HCT116 (cell line): ENCODE measurements around the gene CDHR4.

ENCODE experiments used
- ATF3 ChIP-seq: IDR thresholded peaks from 2 replicates; pipeline ENCODE4 v1.6.1; 2012
- CEBPB ChIP-seq: IDR thresholded peaks from 2 replicates; pipeline ENCODE4 v1.6.1; 2012; ENCODE audit warnings: low read depth
- CTCF ChIP-seq, 3 experiments: fragments of 200-600 bp in 1 of 3; sonication (generic) in 1 of 3; IDR thresholded peaks in 2 of 3; conservative IDR thresholded peaks in 1 of 3; 2 replicates each; pipeline ENCODE4 v1.5.1; 2012 to 2017; ENCODE audit warnings: low read depth in 2 of 3, low read length in 2 of 3, antibody characterized with exemption in 1 of 3, borderline replicate concordance in 1 of 3, control low read depth in 1 of 3, mild to moderate bottlenecking in 1 of 3, mixed read lengths in 1 of 3, mixed run types in 1 of 3, moderate library complexity in 1 of 3; ENCODE audit not compliant: insufficient read depth in 1 of 3
- EGR1 ChIP-seq: IDR thresholded peaks from 2 replicates; pipeline ENCODE4 v1.6.1; 2012; ENCODE audit warnings: low read depth
- EZH2 ChIP-seq: fragments of 200-600 bp; sonication (generic); IDR thresholded peaks from 2 replicates; pipeline ENCODE4 v1.6.1; 2017; ENCODE audit warnings: antibody characterized with exemption, mixed run types
- EZH2phosphoT487 ChIP-seq: fragments of 200-600 bp; IDR thresholded peaks from 2 replicates; pipeline ENCODE4 v1.6.1; 2018; ENCODE audit warnings: antibody characterized with exemption, borderline replicate concordance
- FOSL1 ChIP-seq: IDR thresholded peaks from 2 replicates; pipeline ENCODE4 v1.6.1; 2012; ENCODE audit warnings: low read depth
- MAX ChIP-seq: IDR thresholded peaks from 2 replicates; pipeline ENCODE4 v1.6.1; 2012
- POLR2A ChIP-seq: IDR thresholded peaks from 2 replicates; pipeline ENCODE4 v1.7.0; 2011; ENCODE audit warnings: borderline replicate concordance; ENCODE audit not compliant: insufficient read depth, insufficient read length; ENCODE audit errors: extremely low read depth
- POLR2AphosphoS5 ChIP-seq: IDR thresholded peaks from 2 replicates; pipeline ENCODE4 v1.6.1; 2011; ENCODE audit warnings: mild to moderate bottlenecking, low read depth, low read length, moderate library complexity
- RAD21 ChIP-seq: IDR thresholded peaks from 2 replicates; pipeline ENCODE4 v1.6.1; 2012; ENCODE audit warnings: low read depth, mild to moderate bottlenecking
- REST ChIP-seq: IDR thresholded peaks from 2 replicates; pipeline ENCODE4 v1.6.1; 2012; ENCODE audit warnings: low read depth
- SP1 ChIP-seq: IDR thresholded peaks from 2 replicates; pipeline ENCODE4 v1.6.1; 2012; ENCODE audit warnings: low read depth
- ZNF274 ChIP-seq: fragments of 200-500 bp; sonication (Bioruptor generic); IDR thresholded peaks from 2 replicates; pipeline ENCODE4 v1.6.1; 2014; ENCODE audit warnings: mild to moderate bottlenecking, low read depth, low read length, inconsistent platforms

- no peak for TF ChIP-seq CTCF (IDR thresholded peaks at IDR 0.05 in 2 of 3, conservative IDR thresholded peaks at IDR 0.05 in 1 of 3; ENCODE audit: borderline replicate concordance in 1 of 3, insufficient read depth in 1 of 3, low read depth in 2 of 3, low read length in 2 of 3)
- no peak for TF ChIP-seq POLR2A
- no peak for TF ChIP-seq EZH2
- no peak for TF ChIP-seq POLR2AphosphoS5
- TF ChIP-seq EZH2phosphoT487: no peak
- no peak for TF ChIP-seq RAD21
- no peak for TF ChIP-seq EGR1
- no peak for TF ChIP-seq FOSL1
- TF ChIP-seq ZNF274: no peak
- TF ChIP-seq ATF3: no peak
- no peak for TF ChIP-seq REST
- no peak for TF ChIP-seq CEBPB
- no peak for TF ChIP-seq MAX
- no peak for TF ChIP-seq SP1
These were observed 46.0 kb upstream of the CDHR4 start for GRCh38 chr3:49845694-49846093.
